ENCODE data around the gene SLC24A3. TPM values are rescaled to one million over a fixed set of nuclear protein-coding genes. Genes with fewer than 3 reads are reported as not detected.

The SLC24A3 gene
- total RNA-seq, 1 donor from 2014 or later = 0.96 TPM

DNA sequence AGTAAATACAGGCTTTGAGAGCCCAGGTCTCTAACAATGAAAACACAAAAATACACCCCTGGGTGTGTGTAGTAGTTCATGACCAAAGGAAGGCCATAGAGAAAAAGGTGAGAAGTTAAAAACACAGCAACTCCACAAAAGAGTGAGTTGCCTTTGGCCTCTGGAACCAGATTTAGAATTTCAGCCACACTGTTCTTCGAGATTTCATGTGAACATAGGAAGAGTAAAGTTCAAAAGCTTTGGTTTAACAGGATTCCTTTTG, 502.1 kb downstream of the SLC24A3 start:
- no peak for TF ChIP-seq CTCF (IDR thresholded peaks at IDR 0.05; ENCODE audit: unreplicated experiment)
- Mint-ChIP-seq H3K27ac (no peak overlapping the region), H3K36me3 (ENCODE audit: insufficient read depth) (no peaks in the 10 kb centered on the region), H3K4me3 (ENCODE audit: low read depth) (no peak overlapping the region), H3K27me3 (peaks cover 5% of the 10 kb centered on the region), H3K9me3 (ENCODE audit: low read depth) (no peaks in the 10 kb centered on the region), H3K4me1 (ENCODE audit: low read depth) (peaks cover 16% of the 10 kb centered on the region)
- no peak for DNase-seq (ENCODE audit: low spot score, unreplicated experiment)

GRCh38 chr20:19715986-19716385, 503.5 kb downstream of the SLC24A3 start:
- no peaks in the 10 kb centered on the region for H3K9me3 Mint-ChIP-seq (ENCODE audit: low read depth)
- no peak for DNase-seq (ENCODE audit: low spot score, unreplicated experiment)

GRCh38 chr20:19718880-19719279, 506.4 kb downstream of the SLC24A3 start:
- H3K4me1 Mint-ChIP-seq (ENCODE audit: low read depth) = peaks cover 4% of the 10 kb centered on the region
- peaks cover 13% of the 10 kb centered on the region for H3K27me3 Mint-ChIP-seq
- no peak for DNase-seq (ENCODE audit: low spot score, unreplicated experiment)
- TF ChIP-seq CTCF (IDR thresholded peaks at IDR 0.05; ENCODE audit: unreplicated experiment) = no peak
- no peak overlapping the region for H3K4me3 Mint-ChIP-seq (ENCODE audit: low read depth)
- H3K27ac Mint-ChIP-seq = no peak overlapping the region
- H3K9me3 Mint-ChIP-seq (ENCODE audit: low read depth) = no peaks in the 10 kb centered on the region
- no peaks in the 10 kb centered on the region for H3K36me3 Mint-ChIP-seq (ENCODE audit: insufficient read depth)

More at GRCh38 chr20:19715986-19716385, 503.5 kb downstream of the SLC24A3 start:
- H3K36me3 Mint-ChIP-seq (ENCODE audit: insufficient read depth) = no peaks in the 10 kb centered on the region
- H3K27ac Mint-ChIP-seq = no peak overlapping the region
- no peak overlapping the region for H3K4me3 Mint-ChIP-seq (ENCODE audit: low read depth)
- no peak for TF ChIP-seq CTCF (IDR thresholded peaks at IDR 0.05; ENCODE audit: unreplicated experiment)
- peaks cover 13% of the 10 kb centered on the region for H3K27me3 Mint-ChIP-seq
- peaks cover 7% of the 10 kb centered on the region for H3K4me1 Mint-ChIP-seq (ENCODE audit: low read depth)

GRCh38 chr20:19720991-19721390, 508.5 kb downstream of the SLC24A3 start:
- no peak for DNase-seq (ENCODE audit: low spot score, unreplicated experiment)
- H3K4me3 Mint-ChIP-seq (ENCODE audit: low read depth) = no peak overlapping the region
- H3K4me1 Mint-ChIP-seq (ENCODE audit: low read depth) = no peaks in the 10 kb centered on the region
- H3K9me3 Mint-ChIP-seq (ENCODE audit: low read depth) = no peaks in the 10 kb centered on the region
- H3K27ac Mint-ChIP-seq = no peak overlapping the region
- no peak for TF ChIP-seq CTCF (IDR thresholded peaks at IDR 0.05; ENCODE audit: unreplicated experiment)
- peaks cover 13% of the 10 kb centered on the region for H3K27me3 Mint-ChIP-seq
- H3K36me3 Mint-ChIP-seq (ENCODE audit: insufficient read depth) = no peaks in the 10 kb centered on the region

DNA sequence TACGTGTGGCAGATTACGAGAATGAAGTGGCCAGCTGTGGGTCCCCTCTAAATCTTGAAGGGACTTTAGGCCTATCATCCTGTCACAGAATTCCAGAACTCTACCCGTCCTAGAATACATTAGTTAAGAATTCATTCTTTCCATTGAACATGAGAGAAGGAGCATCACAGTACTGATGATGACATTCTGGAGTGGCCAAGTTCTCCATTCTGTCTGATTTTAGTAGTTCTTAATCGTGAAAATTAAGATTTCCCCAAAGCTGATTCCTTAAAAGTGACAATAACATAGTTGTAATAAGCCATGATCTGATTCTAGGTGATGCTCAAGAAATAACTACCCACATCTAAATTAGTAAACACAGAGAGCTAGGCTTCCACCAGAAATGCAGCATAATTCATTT, 510.6 kb downstream of the SLC24A3 start:
- TF ChIP-seq CTCF (IDR thresholded peaks at IDR 0.05; ENCODE audit: unreplicated experiment) = no peak
- Mint-ChIP-seq H3K9me3 (ENCODE audit: low read depth) (no peaks in the 10 kb centered on the region), H3K27me3 (peaks cover 13% of the 10 kb centered on the region)

More for the DNA sequence above, 510.6 kb downstream of the SLC24A3 start:
- no peak for DNase-seq (ENCODE audit: low spot score, unreplicated experiment)
- no peak overlapping the region for H3K27ac Mint-ChIP-seq
- no peaks in the 10 kb centered on the region for H3K36me3 Mint-ChIP-seq (ENCODE audit: insufficient read depth)
- H3K4me3 Mint-ChIP-seq (ENCODE audit: low read depth) = no peak overlapping the region
- H3K4me1 Mint-ChIP-seq (ENCODE audit: low read depth) = no peaks in the 10 kb centered on the region
